Fibroblast of upper back skin (primary cell): Measurements from ENCODE around the gene COMMD1.
"Not testable (repeated sequence)": the region's sequence is repeated elsewhere in the genome, so short reads cannot be mapped to it uniquely, and the experiment has no call there.

Source experiments
- DNase-seq: peaks from one replicate; pipeline ENCODE4 v3.0.0-alpha.2; 2013

COMMD1 gene

GRCh38 chr2:62032096-62032495 lies 126.6 kb downstream of the COMMD1 start:
- DNase-seq, result no peak

- no peak for DNase-seq
Observed at GRCh38 chr2:62034715-62035114, 129.2 kb downstream of the COMMD1 start.

- DNase-seq, result no peak
Observed at GRCh38 chr2:62036229-62036628, 130.8 kb downstream of the COMMD1 start.

- no peak for DNase-seq
Observed at GRCh38 chr2:62036761-62037250, 131.3 kb downstream of the COMMD1 start.

- peak; percentile 72 for DNase-seq
Observed at GRCh38 chr2:62038975-62039771, 133.7 kb downstream of the COMMD1 start.

GRCh38 chr2:62040926-62041325 lies 135.5 kb downstream of the COMMD1 start:
- DNase-seq, result no peak

GRCh38 chr2:62041701-62042385 lies 136.4 kb downstream of the COMMD1 start:
- DNase-seq, result not testable (repeated sequence)

- no peak for DNase-seq
Observed at GRCh38 chr2:62042400-62042799, 136.9 kb downstream of the COMMD1 start.

GRCh38 chr2:62042944-62043343 lies 137.5 kb downstream of the COMMD1 start:
- DNase-seq, result no peak

GRCh38 chr2:62045017-62045543 lies 139.6 kb downstream of the COMMD1 start:
- DNase-seq, result no peak

GRCh38 chr2:62046141-62046540 lies 140.7 kb downstream of the COMMD1 start:
- DNase-seq, result no peak

GRCh38 chr2:62050456-62051045 lies 145.1 kb downstream of the COMMD1 start:
- DNase-seq, result no peak

GRCh38 chr2:62054029-62054791 lies 148.7 kb downstream of the COMMD1 start:
- no peak for DNase-seq

- no peak for DNase-seq
Observed at GRCh38 chr2:62054916-62055450, 149.5 kb downstream of the COMMD1 start.

GRCh38 chr2:62055724-62056336 lies 150.4 kb downstream of the COMMD1 start:
- DNase-seq, result no peak

- no peak for DNase-seq
Observed at GRCh38 chr2:62056341-62056740, 150.9 kb downstream of the COMMD1 start.

- no peak for DNase-seq
Observed at GRCh38 chr2:62065243-62065642, 159.8 kb downstream of the COMMD1 start.

- DNase-seq, result no peak
Observed at GRCh38 chr2:62071126-62071598, 165.7 kb downstream of the COMMD1 start.

- no peak for DNase-seq
Observed at GRCh38 chr2:62071760-62072680, 166.5 kb downstream of the COMMD1 start.

- no peak for DNase-seq
Observed at GRCh38 chr2:62074233-62074632, 168.8 kb downstream of the COMMD1 start.
